Activated naive CD4-positive, alpha-beta T cell treated with anti-CD3 and anti-CD28 coated beads, Interleukin-2, amount 50 U/mL, for 16 hours (primary cell): ENCODE data around the gene BFSP1.

ENCODE experiments used
- DNase-seq: peaks from one replicate; pipeline ENCODE4 v3.0.0-alpha.2; 2020

The BFSP1 gene

GRCh38 chr20:17493173-17493572 is 38.0 kb downstream of the BFSP1 start:
- DNase-seq: no peak

GRCh38 chr20:17491488-17491887 is 39.7 kb downstream of the BFSP1 start:
- DNase-seq: no peak

GRCh38 chr20:17491041-17491440 is 40.1 kb downstream of the BFSP1 start:
- DNase-seq: no peak

DNA sequence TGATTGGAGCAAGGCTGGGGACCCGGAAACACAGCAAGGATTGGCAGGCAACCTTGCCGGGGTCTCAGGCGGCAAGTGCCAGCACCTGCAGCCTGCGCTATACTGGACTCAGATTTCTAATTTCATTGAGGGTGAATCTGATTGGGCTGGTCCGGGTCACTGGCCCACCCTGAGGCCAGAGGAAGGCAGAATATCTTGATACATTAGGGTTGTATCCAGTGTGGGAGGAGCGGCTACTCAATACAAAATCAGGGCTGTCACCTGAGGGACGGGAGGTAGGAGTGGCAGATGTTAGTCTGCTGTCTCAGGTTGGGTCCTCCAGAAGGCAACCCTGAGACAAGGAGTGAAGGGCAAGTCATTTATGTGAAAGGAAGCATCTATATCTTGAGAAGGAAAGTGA is 40.7 kb downstream of the BFSP1 start:
- no peak for DNase-seq

DNA sequence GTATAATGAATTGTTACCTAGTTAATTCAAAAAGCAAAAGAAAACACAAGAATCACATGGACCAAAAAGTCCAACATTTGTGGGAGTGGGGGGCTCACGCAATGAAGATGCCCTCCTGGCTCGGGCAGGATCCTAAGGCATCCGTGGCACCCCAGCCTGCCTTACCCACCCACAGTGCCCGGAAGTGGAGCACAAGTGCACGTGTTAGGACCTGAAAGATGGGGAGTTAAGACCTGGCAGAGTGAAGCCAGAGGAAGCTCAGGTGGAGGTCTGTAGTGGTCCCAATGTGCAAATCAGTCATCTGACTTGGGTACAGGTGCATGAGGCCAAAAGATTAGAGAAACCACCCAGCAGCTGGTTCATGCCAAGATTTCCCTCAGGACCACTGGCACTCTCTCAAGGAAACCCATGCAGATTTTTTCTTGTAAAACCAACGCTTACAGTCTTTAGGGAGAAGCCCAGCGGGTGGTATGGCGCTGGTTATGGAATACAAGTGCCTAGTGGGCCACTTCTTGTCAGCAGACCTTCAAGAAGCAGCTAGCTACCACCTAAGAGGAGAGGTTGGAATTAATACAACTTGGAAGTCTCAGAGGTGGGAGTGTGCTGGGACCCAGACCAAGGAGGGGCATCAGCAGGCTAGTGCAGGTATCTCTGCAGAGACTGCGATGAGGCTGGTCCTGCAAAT is 42.1 kb downstream of the BFSP1 start:
- DNase-seq: no peak

DNA sequence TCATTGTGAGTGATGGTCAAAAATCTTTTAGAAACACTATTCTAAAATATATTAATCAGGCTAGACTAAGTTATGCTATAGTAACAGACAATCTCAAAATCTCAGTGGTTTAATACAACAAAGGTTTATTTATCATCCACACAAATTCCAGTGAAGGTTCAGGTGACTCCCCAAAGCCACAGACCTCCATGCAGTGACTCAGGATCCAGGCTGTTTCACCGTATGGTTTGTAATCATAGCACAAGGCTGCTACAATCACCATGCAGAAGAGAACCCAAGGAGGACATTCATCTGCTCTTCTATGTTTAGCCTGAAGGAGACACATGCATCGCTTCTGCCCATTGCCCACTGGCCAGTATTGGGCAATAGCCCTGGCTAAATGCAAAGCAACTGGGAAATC is 46.2 kb downstream of the BFSP1 start:
- no peak for DNase-seq

DNA sequence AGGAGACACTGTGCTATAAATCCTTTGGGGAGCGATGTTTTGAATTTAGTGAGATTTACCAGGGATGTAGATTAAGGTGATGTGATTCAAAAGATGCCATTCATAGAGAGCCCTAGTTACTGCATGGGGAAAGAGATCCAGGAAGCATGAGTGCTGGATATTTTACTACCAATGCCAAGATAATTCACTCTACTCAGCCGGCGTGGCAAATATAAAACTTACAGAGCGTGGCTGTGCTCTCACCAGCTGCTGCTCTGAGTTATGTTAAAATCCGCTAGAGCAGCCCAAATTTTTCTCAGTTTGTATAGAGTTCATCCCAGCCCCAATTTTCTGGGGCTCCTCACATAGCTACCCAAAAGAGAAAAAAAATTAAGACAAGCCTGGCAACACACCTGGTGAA is 48.6 kb downstream of the BFSP1 start:
- DNase-seq: no peak

- DNase-seq: no peak
Observed at GRCh38 chr20:17481661-17482060, 49.5 kb downstream of the BFSP1 start.

- no peak for DNase-seq
Observed at GRCh38 chr20:17480696-17481095, 50.5 kb downstream of the BFSP1 start.

GRCh38 chr20:17479063-17479657 is 52.0 kb downstream of the BFSP1 start:
- no peak for DNase-seq

GRCh38 chr20:17473659-17474058 is 57.5 kb downstream of the BFSP1 start:
- no peak for DNase-seq

GRCh38 chr20:17471606-17472187 is 59.5 kb downstream of the BFSP1 start:
- no peak for DNase-seq

GRCh38 chr20:17470973-17471372 is 60.2 kb downstream of the BFSP1 start:
- DNase-seq: no peak

- no peak for DNase-seq
Observed at GRCh38 chr20:17470521-17470920, 60.7 kb downstream of the BFSP1 start.

GRCh38 chr20:17469246-17470030 is 61.7 kb downstream of the BFSP1 start:
- DNase-seq: no peak

GRCh38 chr20:17468073-17468840 is 62.9 kb downstream of the BFSP1 start:
- no peak for DNase-seq

DNA sequence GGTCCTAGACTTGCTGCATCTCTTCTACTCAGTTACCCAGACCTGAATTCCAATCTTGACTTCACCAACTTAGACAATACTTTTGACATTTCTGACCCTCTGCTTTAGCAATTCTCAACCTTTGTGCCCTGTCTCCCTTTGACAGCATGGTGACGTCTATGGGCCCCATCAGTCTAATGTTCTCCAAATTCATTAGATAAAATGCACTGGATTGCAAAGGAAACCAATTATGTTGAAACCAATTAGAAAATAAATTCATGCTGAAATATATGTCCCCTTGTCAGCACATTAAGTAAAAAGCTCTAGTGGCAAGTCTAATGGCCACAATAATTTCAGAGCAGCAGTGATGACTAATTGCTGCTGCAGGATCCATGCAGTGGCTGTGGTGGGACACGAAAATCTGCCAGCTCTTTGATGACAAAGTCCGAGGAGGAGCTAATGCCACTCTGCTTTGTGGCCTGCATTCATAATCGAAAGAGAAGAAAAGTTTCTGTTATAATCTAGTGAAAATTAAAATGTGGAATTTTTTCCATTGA is 64.0 kb downstream of the BFSP1 start:
- no peak for DNase-seq

- DNase-seq: no peak
Observed at GRCh38 chr20:17466641-17467040, 64.5 kb downstream of the BFSP1 start.

DNA sequence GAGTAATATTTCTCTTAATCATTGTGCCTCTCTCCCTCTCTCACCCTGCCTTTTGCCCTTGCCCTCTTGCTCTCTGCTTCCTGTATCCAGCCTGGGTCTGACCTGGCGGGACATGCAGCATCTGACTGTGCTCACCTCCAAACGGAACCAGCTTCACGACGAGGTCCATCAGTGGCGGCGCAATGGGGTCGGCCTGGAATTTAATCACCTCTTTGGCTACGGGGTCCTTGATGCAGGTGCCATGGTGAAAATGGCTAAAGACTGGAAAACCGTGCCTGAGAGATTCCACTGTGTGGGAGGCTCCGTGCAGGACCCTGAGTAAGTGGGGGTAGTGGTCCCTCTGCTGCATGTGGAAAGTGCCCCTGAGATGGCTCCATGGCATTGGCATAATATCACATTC is 65.9 kb downstream of the BFSP1 start:
- DNase-seq: no peak

DNA sequence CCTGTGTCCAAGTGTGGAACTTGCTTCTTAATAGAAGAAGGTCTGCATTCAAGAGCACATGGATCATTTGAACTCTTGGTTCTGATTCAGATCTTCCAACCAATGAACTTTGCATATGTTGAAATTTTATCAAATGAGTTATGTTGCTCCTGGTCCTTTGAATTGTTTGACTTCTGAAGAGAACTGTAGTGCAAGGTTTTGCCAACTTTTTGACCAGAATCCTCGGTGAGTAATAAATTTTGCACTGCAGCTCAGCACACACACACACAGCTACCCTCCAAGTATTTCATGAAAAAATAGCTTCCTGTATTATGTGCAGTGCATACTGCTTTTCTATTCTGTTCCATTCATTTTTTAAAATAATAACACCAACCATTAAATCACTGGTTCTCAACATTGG is 67.5 kb downstream of the BFSP1 start:
- no peak for DNase-seq

DNA sequence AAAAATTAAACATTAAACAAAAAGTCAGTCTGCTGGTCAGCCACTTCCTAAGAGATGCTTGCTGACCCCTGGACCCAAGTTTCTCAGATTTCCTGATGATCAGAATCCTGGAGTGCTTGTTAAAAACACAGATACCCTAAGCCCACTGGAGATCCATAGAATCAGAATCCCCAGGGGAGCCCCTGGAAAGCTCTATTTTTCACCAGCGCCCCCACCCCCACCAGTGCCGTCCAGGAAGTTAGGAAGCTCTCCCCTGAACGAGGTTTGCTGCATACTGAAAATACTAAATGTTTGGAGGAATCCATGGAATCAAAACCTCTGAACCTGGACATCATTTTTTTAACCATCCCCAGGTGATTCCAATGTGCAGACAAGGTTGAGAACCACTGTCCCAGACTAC is 69.2 kb downstream of the BFSP1 start:
- no peak for DNase-seq

DNA sequence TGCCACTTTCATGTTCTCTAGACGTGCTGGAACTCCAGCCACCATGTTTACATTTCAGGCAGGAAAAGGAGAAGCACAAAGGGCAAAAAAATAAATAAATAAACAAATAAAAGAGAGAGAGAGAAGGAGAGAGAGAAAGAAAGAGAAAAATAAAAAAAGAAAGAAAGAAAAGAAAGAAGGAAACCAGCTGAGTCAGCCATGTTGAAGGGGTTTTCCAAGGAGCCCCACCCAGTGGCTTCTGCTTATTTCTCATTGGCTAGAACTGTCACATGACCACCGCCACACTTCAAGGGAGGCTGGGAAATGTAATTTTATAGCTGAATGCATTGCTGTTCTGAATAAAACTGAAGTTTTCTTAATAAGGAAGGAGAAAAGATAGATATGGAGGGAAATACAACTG is 71.1 kb downstream of the BFSP1 start:
- no peak for DNase-seq
